Measurements from ENCODE around the gene COPS6.
"Not testable (repeated sequence)": the region's sequence is repeated elsewhere in the genome, so short reads cannot be mapped to it uniquely, and the experiment has no call there.

The COPS6 gene

DNA sequence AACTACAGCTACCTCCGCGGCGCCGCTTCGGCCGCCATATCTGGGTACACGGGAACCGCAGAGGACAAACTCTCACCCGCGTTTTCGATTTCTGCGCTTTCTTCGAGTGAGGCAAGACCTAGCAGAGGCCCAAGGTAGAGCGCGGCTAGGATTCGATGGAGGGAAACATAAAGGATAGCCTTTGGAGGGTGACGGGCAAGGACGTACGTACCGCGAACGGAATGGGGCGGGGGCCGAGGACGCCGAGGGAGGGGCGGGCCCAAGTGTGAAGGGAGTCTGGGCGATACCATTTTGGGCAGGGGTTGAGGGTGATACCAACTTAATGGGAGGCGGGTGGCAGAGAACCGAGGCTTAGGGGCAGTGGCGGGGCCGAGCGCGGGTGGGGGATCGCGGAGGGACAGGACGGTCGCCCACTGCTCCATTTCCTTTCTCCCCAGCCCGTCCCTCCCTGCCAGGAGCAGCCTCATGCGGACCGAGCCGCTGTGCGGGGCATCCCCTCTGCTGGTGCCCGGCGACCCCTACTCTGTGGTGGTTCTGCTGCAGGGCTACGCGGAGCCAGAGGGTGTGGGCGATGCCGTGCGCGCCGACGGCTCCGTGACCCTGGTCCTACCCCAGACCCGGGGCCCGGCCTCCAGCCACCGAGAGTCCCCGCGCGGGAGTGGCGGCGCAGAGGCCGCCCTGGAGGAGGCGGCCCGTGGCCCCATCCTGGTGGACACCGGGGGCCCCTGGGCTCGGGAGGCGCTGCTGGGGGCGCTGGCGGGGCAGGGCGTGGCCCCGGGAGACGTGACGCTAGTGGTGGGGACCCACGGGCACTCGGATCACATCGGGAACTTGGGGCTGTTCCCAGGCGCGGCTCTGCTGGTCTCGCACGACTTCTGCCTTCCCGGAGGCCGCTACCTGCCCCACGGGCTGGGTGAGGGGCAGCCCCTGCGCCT is 38.4 kb downstream of the COPS6 start, which contains the start of gene MBLAC1:
Gene MBLAC1 (plus strand): TSS at position 37 of the 935 bp plus-strand sequence. CDS start 429 bp downstream, at position 466.
- Histone ChIP-seq H3K4me2 (peak within 1 kb of the TSS; percentile 83), H3K36me3 (ENCODE audit: insufficient read depth) (no peaks in the 10 kb centered on the region), H4K20me1 (ENCODE audit: insufficient read depth) (no peaks in the 10 kb centered on the region), H3K9ac (peak within 1 kb of the TSS; percentile 79), H3K27me3 (ENCODE audit: insufficient read depth, low read depth) (peaks cover 3% of the 10 kb centered on the region; the same call in 1 of the 2 replicates), H3K4me1 (ENCODE audit: low read depth, poor library complexity, severe bottlenecking) (peaks cover 46% of the 10 kb centered on the region), H3K79me2 (ENCODE audit: insufficient read depth, low read depth) (0 out of 2 replicates have a peak, but pooled peaks cover 6% of the 10 kb centered on the region), H3K4me3 (IDR thresholded peaks at IDR 0.05; ENCODE audit: insufficient read depth, low read depth, low read length) (no peak within 1 kb of the TSS), H2AFZ (ENCODE audit: low read depth) (peak within 1 kb of the TSS; percentile 91), H3K27ac (peak within 1 kb of the TSS; percentile 94)
- TF ChIP-seq, protein P1, sequence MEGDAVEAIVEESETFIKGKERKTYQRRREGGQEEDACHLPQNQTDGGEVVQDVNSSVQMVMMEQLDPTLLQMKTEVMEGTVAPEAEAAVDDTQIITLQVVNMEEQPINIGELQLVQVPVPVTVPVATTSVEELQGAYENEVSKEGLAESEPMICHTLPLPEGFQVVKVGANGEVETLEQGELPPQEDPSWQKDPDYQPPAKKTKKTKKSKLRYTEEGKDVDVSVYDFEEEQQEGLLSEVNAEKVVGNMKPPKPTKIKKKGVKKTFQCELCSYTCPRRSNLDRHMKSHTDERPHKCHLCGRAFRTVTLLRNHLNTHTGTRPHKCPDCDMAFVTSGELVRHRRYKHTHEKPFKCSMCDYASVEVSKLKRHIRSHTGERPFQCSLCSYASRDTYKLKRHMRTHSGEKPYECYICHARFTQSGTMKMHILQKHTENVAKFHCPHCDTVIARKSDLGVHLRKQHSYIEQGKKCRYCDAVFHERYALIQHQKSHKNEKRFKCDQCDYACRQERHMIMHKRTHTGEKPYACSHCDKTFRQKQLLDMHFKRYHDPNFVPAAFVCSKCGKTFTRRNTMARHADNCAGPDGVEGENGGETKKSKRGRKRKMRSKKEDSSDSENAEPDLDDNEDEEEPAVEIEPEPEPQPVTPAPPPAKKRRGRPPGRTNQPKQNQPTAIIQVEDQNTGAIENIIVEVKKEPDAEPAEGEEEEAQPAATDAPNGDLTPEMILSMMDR (conservative IDR thresholded peaks at IDR 0.05; ENCODE audit: low read depth, low read length) = no peak

DNA sequence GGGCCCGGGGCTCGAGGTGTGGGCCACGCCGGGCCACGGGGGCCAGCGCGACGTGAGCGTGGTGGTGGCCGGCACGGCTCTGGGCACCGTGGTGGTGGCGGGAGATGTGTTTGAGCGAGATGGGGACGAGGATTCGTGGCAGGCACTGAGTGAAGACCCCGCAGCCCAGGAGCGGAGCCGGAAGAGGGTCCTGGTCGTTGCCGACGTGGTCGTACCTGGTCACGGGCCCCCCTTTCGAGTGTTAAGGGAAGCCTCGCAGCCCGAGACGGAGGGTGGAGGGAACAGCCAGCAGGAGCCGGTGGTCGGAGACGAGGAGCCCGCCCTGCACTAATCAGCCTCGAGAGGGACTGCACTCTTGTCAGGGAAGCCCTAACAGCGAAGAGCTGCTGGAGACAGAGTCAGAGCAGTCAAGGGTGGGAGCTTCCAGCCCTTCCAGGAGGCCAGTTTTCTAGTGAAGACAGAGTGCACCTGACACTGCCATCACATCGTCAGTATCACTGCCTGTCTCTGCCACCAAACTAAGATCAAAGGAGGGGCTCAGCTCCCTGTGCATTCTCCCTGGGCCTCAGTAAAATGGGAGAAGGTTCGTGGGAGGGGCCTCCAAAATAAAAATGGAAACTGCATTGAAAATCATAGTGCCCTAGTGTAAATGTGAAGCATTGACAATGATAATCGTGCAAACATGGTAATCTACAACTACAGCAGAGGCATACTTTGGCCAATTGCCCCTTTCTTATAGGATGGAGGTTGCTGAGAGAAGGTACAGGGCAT is 39.3 kb downstream of the COPS6 start:
- H3K4me2 ChIP-seq = peak overlapping the region; percentile 83
- TF ChIP-seq, protein P1 (conservative IDR thresholded peaks at IDR 0.05; ENCODE audit: low read depth, low read length) = no peak
- H3K79me2 ChIP-seq (ENCODE audit: insufficient read depth, low read depth) = 0 out of 2 replicates have a peak, but pooled peaks cover 6% of the 10 kb centered on the region
- H3K4me3 ChIP-seq (IDR thresholded peaks at IDR 0.05; ENCODE audit: insufficient read depth, low read depth, low read length) = no peak overlapping the region
- peak overlapping the region; percentile 91 for H2AFZ ChIP-seq (ENCODE audit: low read depth)
- H4K20me1 ChIP-seq (ENCODE audit: insufficient read depth) = no peaks in the 10 kb centered on the region
- H3K27me3 ChIP-seq (ENCODE audit: insufficient read depth, low read depth) = peaks cover 4% of the 10 kb centered on the region; the same call in 1 of the 2 replicates
- peaks cover 53% of the 10 kb centered on the region for H3K4me1 ChIP-seq (ENCODE audit: low read depth, poor library complexity, severe bottlenecking)
- H3K36me3 ChIP-seq (ENCODE audit: insufficient read depth) = no peaks in the 10 kb centered on the region
- H3K9ac ChIP-seq = peak overlapping the region; percentile 79; the same call in 1 of the 2 replicates
- H3K27ac ChIP-seq = no peak overlapping the region

DNA sequence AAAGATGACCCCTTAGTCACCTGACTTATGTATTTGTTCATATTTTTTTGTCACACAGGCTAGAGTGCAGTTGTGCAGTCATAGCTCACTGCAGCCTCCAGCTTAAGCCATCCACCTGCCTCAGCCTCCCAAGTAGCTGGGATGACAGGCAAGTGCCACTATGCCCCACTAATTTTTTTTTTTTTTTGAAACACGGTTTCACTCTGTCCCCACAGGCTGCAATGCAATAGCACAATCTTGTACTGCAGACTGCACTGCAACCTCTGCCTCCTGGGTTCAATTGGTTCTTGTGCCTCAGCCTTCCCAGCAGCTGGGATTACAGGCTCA is 39.8 kb downstream of the COPS6 start:
- peak overlapping the region; percentile 83; the same call in 1 of the 2 replicates for H3K4me2 ChIP-seq
- H3K27me3 ChIP-seq (ENCODE audit: insufficient read depth, low read depth) = peaks cover 4% of the 10 kb centered on the region; the same call in 1 of the 2 replicates
- no peaks in the 10 kb centered on the region for H4K20me1 ChIP-seq (ENCODE audit: insufficient read depth)
- 0 out of 2 replicates have a peak, but pooled peaks cover 6% of the 10 kb centered on the region for H3K79me2 ChIP-seq (ENCODE audit: insufficient read depth, low read depth)
- no peak overlapping the region for H3K4me3 ChIP-seq (IDR thresholded peaks at IDR 0.05; ENCODE audit: insufficient read depth, low read depth, low read length)
- peak overlapping the region; percentile 91; the same call in 1 of the 2 replicates for H2AFZ ChIP-seq (ENCODE audit: low read depth)
- TF ChIP-seq, protein P1 (conservative IDR thresholded peaks at IDR 0.05; ENCODE audit: low read depth, low read length) = no peak
- H3K4me1 ChIP-seq (ENCODE audit: low read depth, poor library complexity, severe bottlenecking) = peaks cover 53% of the 10 kb centered on the region
- H3K27ac ChIP-seq = no peak overlapping the region
- H3K36me3 ChIP-seq (ENCODE audit: insufficient read depth) = no peaks in the 10 kb centered on the region
- H3K9ac ChIP-seq = no peak overlapping the region

DNA sequence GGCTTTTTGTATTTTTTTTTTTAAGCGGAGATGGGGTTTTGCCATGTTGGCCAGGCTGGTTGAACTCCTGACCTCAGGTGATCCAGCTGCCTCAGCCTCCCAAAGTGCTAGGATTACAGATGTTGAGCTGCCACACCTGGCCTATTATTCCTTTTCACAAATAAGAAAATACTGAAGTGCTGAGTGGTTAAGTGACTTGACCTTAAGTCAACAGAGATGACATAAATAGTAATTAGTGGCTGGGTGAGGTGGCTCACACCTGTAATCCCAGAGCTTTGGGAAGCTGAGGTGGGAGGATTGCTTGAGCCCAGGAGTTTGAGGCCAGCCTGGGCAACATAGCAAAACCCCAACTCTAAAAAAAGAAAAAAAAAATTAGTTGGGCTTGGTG is 41.4 kb downstream of the COPS6 start:
- not testable (repeated sequence) for H4K20me1 ChIP-seq (ENCODE audit: insufficient read depth); H3K79me2 ChIP-seq (ENCODE audit: insufficient read depth, low read depth); H2AFZ ChIP-seq (ENCODE audit: low read depth); H3K27ac ChIP-seq; H3K36me3 ChIP-seq (ENCODE audit: insufficient read depth); H3K4me3 ChIP-seq (IDR thresholded peaks at IDR 0.05; ENCODE audit: insufficient read depth, low read depth, low read length); H3K27me3 ChIP-seq (ENCODE audit: insufficient read depth, low read depth); H3K9ac ChIP-seq
- Histone ChIP-seq H3K4me1 (ENCODE audit: low read depth, poor library complexity, severe bottlenecking) (peaks cover 51% of the 10 kb centered on the region), H3K4me2 (peak overlapping the region; percentile 19; the same call in 1 of the 2 replicates)
